BE2C (cell line): ENCODE data around the gene PRR5L.

Experiments used
- DNase-seq: peaks from one replicate; pipeline ENCODE4 v3.0.0-alpha.2; 2020
- H3K27me3 ChIP-seq: fragments of 250-450 bp; sonication (Bioruptor Pico); 2 replicates; pipeline ENCODE4 v1.5.1; 2020; ENCODE audit warnings: mild to moderate bottlenecking
- H3K36me3 ChIP-seq: fragments of 250-450 bp; sonication (Bioruptor Pico); 2 replicates; pipeline ENCODE4 v1.5.1; 2020; ENCODE audit warnings: mild to moderate bottlenecking
- H3K4me1 ChIP-seq: fragments of 250-450 bp; sonication (Bioruptor Pico); 2 replicates; pipeline ENCODE4 v1.5.1; 2020
- H3K4me3 ChIP-seq: 2 replicates; pipeline ENCODE4 v1.5.1; 2011; ENCODE audit warnings: low read depth, low read length
- H3K9me3 ChIP-seq: fragments of 250-450 bp; sonication (Bioruptor Pico); 2 replicates; pipeline ENCODE4 v1.5.1; 2020
- TF ChIP-seq, protein P1 (sequence below): IDR thresholded peaks from 2 replicates; pipeline ENCODE4 v1.5.1; 2012; ENCODE audit warnings: mild to moderate bottlenecking, low read depth, low read length

The PRR5L gene

DNA sequence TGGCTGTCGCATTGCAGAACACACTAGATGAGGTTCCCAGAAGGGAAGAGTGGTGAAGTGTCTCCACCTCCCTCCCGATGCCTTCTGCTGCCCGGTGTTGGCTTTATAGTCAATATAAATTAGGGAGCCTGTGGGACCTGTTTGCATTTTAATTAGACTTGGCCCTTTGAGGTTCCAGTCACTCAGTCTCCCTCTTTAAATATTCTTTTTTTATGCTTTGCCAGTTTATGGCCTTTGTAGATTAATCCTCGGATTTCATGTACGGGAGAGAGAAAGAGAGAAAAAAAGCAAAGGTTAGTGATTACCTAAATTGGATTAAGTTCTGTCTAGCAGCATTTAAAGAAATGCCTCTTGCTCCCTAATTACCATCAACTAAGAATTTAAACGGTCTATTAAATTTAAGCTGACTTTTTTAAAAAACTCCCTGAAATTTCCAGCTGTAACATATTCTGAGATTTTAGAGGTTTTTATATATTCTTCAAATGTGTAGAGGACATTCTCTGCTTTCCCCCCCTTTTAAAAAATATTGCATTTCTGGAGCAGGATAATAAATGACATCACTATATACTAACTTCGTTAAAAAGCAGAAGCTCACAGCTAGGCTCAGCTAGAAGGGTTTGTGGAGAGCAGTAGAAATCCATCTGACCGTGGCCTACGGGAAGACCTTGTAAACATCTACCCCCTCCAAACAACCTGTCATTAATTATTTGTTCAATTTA, 84.4 kb downstream of the PRR5L start:
- no peak for DNase-seq

DNA sequence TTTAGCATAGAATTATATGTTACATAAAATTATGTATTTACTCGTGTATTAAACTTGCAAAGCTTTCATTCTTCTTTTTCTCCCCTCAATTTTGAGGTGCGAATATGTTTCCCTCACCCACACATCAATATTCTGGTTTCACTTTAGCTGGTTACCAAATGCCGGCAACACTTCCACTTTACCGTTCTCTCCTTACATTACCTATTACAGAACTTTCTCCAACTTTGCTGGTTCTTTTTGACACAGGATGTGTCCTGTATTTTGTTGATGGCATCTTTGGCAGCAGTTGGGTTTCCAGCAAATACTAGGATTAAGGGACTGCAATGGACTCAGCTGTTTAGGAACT, 84.9 kb downstream of the PRR5L start:
- TF ChIP-seq, protein P1, sequence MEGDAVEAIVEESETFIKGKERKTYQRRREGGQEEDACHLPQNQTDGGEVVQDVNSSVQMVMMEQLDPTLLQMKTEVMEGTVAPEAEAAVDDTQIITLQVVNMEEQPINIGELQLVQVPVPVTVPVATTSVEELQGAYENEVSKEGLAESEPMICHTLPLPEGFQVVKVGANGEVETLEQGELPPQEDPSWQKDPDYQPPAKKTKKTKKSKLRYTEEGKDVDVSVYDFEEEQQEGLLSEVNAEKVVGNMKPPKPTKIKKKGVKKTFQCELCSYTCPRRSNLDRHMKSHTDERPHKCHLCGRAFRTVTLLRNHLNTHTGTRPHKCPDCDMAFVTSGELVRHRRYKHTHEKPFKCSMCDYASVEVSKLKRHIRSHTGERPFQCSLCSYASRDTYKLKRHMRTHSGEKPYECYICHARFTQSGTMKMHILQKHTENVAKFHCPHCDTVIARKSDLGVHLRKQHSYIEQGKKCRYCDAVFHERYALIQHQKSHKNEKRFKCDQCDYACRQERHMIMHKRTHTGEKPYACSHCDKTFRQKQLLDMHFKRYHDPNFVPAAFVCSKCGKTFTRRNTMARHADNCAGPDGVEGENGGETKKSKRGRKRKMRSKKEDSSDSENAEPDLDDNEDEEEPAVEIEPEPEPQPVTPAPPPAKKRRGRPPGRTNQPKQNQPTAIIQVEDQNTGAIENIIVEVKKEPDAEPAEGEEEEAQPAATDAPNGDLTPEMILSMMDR, result no peak
- H3K27me3 ChIP-seq, result peaks cover 17% of the 10 kb centered on the region
- DNase-seq, result no peak
- H3K9me3 ChIP-seq, result no peaks in the 10 kb centered on the region
- H3K36me3 ChIP-seq, result no peaks in the 10 kb centered on the region
- no peak overlapping the region for H3K4me3 ChIP-seq
- no peaks in the 10 kb centered on the region for H3K4me1 ChIP-seq

More for the DNA sequence above, 84.4 kb downstream of the PRR5L start:
- TF ChIP-seq, protein P1, result no peak
- no peaks in the 10 kb centered on the region for H3K9me3 ChIP-seq
- no peaks in the 10 kb centered on the region for H3K36me3 ChIP-seq
- peaks cover 17% of the 10 kb centered on the region for H3K27me3 ChIP-seq
- no peaks in the 10 kb centered on the region for H3K4me1 ChIP-seq
- H3K4me3 ChIP-seq, result no peak overlapping the region

DNA sequence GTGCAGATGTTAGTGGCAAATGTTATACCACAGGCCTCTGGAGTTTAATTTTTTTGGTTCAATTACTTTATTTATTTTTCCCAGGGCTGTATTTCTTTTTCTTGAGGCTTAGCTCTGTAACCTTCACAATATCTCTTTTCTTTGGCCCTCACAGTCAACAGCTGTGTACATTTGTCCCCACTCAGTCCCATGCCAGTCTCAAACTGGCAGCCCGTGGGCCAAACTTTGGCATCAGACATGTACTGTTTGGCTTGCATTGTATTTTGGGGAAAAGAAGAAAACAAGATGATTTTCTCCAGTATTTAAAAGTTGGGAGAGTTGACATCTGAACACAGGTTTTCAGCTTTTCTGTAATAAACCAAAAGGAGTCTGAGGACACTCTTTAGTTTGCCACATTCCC, 87.1 kb downstream of the PRR5L start:
- TF ChIP-seq, protein P1, result no peak
- Histone ChIP-seq H3K27me3 (no peaks in the 10 kb centered on the region), H3K4me1 (no peaks in the 10 kb centered on the region), H3K36me3 (no peaks in the 10 kb centered on the region), H3K9me3 (no peaks in the 10 kb centered on the region), H3K4me3 (no peak overlapping the region)
- no peak for DNase-seq

DNA sequence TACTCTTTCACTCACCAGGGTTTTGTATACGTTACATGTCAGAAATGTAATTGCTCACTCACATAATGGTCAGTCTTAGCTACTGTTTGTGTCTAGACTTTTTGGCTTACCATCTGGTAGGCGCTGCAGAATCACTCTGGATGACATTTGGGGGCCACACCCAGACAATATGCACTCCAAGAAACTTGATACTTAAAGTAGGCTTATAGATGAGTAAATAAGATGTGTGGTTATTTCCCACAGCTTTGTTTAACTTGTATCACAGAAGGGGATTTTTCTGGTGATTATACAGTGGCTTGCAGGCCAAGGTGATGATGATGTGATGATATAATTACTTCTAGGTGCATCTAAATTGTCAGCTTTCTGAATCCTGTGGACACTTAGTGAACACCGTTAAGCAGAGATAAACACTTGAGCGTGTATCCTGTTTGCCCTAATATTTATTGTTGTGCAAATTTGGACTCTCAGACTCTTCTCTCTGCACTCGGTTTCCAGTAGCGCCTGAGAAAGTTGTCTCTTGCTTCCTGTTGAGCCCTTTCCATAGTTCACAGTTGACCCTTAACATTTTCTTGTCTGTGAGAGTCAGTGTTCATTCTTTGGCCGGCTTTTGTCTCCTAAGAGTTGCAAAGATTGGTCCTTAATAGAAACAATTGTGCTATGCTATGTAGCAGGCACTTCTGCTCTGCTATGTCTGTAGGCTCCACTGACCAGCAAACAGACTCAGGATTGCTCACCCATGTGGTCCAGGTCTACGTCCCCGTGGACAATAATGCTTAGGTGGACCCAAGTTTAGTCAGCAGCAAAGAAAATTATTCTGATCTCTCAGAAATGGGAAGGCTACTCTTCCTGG, 89.3 kb downstream of the PRR5L start:
- no peaks in the 10 kb centered on the region for H3K4me1 ChIP-seq
- no peaks in the 10 kb centered on the region for H3K9me3 ChIP-seq
- no peak for DNase-seq
- TF ChIP-seq, protein P1, result no peak
- H3K36me3 ChIP-seq, result no peaks in the 10 kb centered on the region
- no peaks in the 10 kb centered on the region for H3K27me3 ChIP-seq
- H3K4me3 ChIP-seq, result no peak overlapping the region

DNA sequence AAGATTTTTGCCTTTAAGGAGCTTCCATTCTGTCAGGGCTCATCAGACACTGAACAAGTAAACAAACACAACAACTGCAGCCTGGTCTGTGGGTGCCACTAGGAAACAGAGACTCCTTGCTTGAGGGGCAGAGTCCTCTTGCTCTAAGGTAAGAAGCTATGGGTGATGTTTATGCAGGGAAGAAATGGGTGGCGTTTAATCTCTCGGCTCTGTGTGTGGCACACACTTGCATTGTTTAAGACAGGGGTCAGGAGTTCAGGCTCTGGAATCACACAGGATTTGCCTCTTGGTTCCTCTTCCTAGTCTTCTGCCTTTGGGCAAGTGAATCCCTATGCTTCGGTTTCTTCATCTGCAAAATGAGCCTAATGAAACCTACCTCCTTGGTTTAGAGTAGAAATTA, 90.3 kb downstream of the PRR5L start:
- TF ChIP-seq, protein P1, result no peak
- Histone ChIP-seq H3K4me1 (no peaks in the 10 kb centered on the region), H3K4me3 (no peak overlapping the region), H3K36me3 (no peaks in the 10 kb centered on the region), H3K9me3 (no peaks in the 10 kb centered on the region), H3K27me3 (no peaks in the 10 kb centered on the region)
- no peak for DNase-seq

DNA sequence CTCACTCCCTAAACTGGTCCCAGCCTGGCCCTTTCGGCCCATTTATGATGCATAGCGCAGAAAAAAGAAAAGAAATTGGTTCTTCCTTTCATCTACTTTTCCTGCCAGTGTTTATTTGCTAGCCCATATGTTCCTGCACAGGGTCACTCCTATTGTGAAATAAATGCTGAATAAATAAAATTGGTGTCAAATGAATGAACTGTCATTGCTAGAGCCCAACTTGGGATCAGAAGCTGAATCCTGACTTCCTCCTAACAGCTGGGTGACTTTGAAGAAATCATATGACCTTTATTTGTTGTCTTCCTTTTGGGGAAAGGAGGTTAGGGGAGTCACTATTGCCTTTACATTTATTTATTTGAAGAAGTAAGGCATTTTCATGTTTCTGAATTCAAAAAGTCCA, 92.0 kb downstream of the PRR5L start:
- TF ChIP-seq, protein P1, result no peak
- no peak for DNase-seq
- Histone ChIP-seq H3K4me3 (no peak overlapping the region), H3K36me3 (no peaks in the 10 kb centered on the region), H3K4me1 (no peaks in the 10 kb centered on the region), H3K9me3 (no peaks in the 10 kb centered on the region), H3K27me3 (no peaks in the 10 kb centered on the region)
